Right lobe of liver (tissue), 6 donors: Measurements from ENCODE around the gene MRAP2. TPM values are rescaled to one million over a fixed set of nuclear protein-coding genes. Genes with fewer than 3 reads are reported as not detected.
"Not testable (repeated sequence)": the region's sequence is repeated elsewhere in the genome, so short reads cannot be mapped to it uniquely, and the experiment has no call there.

Experiments
- ATAC-seq, 4 donors: fragments of 200-7000 bp; cut with Tn5 transposase; one replicate each; pipeline ENCODE4 v1.9.1; 2020; ENCODE audit warnings: mild to moderate bottlenecking in 4 of 4, moderate library complexity in 4 of 4
- DNase-seq, 3 donors: peaks; one replicate each; pipeline ENCODE4 v3.0.0-alpha.2; 2020
- H3K27ac ChIP-seq, 3 donors: fragments of 200-600 bp; one replicate each; pipeline ENCODE4 v1.8.0; 2022
- H3K27me3 ChIP-seq, 2 donors: fragments of 200-600 bp; one replicate each; pipeline ENCODE4 v1.8.0; 2022
- H3K36me3 ChIP-seq, 4 donors: fragments of 200-600 bp; sonication (generic) in 1 of 4; one replicate each; pipeline versions ENCODE4 v1.5.1 to v1.8.0; 2017 to 2022; ENCODE audit warnings: control low read depth in 1 of 4
- H3K4me1 ChIP-seq, 4 donors: fragments of 200-600 bp; sonication (generic) in 1 of 4; one replicate each; pipeline versions ENCODE4 v1.5.1 to v1.8.0; 2017 to 2022; ENCODE audit warnings: control low read depth in 1 of 4
- H3K4me3 ChIP-seq, 3 donors: fragments of 200-600 bp; one replicate each; pipeline ENCODE4 v1.8.0; 2022
- H3K9me3 ChIP-seq, 4 donors: fragments of 200-600 bp; sonication (generic) in 1 of 4; one replicate each; pipeline versions ENCODE4 v1.5.1 to v1.8.0; 2017 to 2022; ENCODE audit warnings: control low read depth in 1 of 4
- CTCF ChIP-seq, 4 donors: fragments of 200-600 bp in 3 of 4; fragments of 450-650 bp in 1 of 4; IDR thresholded peaks; one replicate each; pipeline versions ENCODE4 v1.5.1 to v1.8.0; 2016 to 2022; ENCODE audit warnings: antibody characterized with exemption in 4 of 4, mild to moderate bottlenecking in 2 of 4
- POLR2A ChIP-seq: fragments of 450-650 bp; IDR thresholded peaks from one replicate; pipeline ENCODE4 v1.6.1; 2017; ENCODE audit warnings: antibody characterized with exemption, mild to moderate bottlenecking
- WGBS: methylation state at CpG from one replicate; pipeline ENCODE4 v1.1.6; 2018; ENCODE audit warnings: low coverage, low lambda C conversion rate; ENCODE audit not compliant: insufficient coverage; ENCODE audit errors: missing lambda C conversion rate; 5-methylcytosine and 5-hydroxymethylcytosine counted together
- intact Hi-C, 2 donors: fragments of 100-400 bp; cut with DNase I; formaldehyde crosslinking; loops; one replicate each; pipeline versions ENCODE4 v1.11.2 to v1.14.1; 2022
- total RNA-seq, 6 experiments: library from RNA; depleted of rRNA in 2 of 6; stranded (reverse); fragments of >200 nt in 2 of 6; fragmentation: NEBNext Ultra II Directional in 3 of 6; extraction: Animal tissue kit (Norgen Biotek cat#: 25700) in 3 of 6; gene quantifications; one replicate each; pipeline versions ENCODE4 v1.1.0 to v1.2.4, GENCODE V29; 2016 to 2023
- donor health status: DM: no; HTN: yes; CAD: no.
- donor health status: DM: no; HTN: no; CAD: no.
- donor health status: DM: no; HTN: no; CAD: no.
- donor health status: DM: no; HTN: yes; CAD: no.
- donor health status: DM: no; HTN: yes; CAD: no.

MRAP2 gene
- total RNA-seq, 6 experiments from 2014 or later, result 0.12 to 0.35 (median 0.12) TPM; not detected in 3

- Histone ChIP-seq H3K4me3 (no peak overlapping the region), H3K9me3 (no peaks in the 10 kb centered on the region), H3K36me3 (no peaks in the 10 kb centered on the region), H3K27me3 (no peaks in the 10 kb centered on the region), H3K27ac (no peak overlapping the region), H3K4me1 (no peaks in the 10 kb centered on the region)
- DNase-seq (no peak), ATAC-seq (peak in 2 of 4 donors; percentile 64 to 75)
- WGBS, result 63% methylated on average over 2 of the region's 2 CpGs
- TF ChIP-seq CTCF (IDR thresholded peaks at IDR 0.05), result no peak
- no peak for TF ChIP-seq POLR2A
- intact Hi-C loops, result no loop called here
Observed at GRCh38 chr6:84021625-84022024, 11.9 kb upstream of the MRAP2 start.

- no peak overlapping the region for H3K27ac ChIP-seq
- 53% methylated on average over 5 of the region's 5 CpGs for WGBS
- ATAC-seq, result no peak
Observed at GRCh38 chr6:84026721-84027164, 6.8 kb upstream of the MRAP2 start.

GRCh38 chr6:84027340-84028181 is 6.0 kb upstream of the MRAP2 start:
- Histone ChIP-seq H3K4me3 (no peak overlapping the region), H3K27ac (no peak overlapping the region), H3K9me3 (no peaks in the 10 kb centered on the region), H3K36me3 (no peaks in the 10 kb centered on the region), H3K4me1 (no peaks in the 10 kb centered on the region), H3K27me3 (no peaks in the 10 kb centered on the region)
- intact Hi-C loops, result no loop called here
- ATAC-seq (peak in 2 of 4 donors; percentile 43 to 55), DNase-seq (no peak)
- TF ChIP-seq POLR2A (no peak), CTCF (IDR thresholded peaks at IDR 0.05) (no peak)
- 48% methylated on average over 5 of the region's 5 CpGs for WGBS

More at GRCh38 chr6:84026721-84027164, 6.8 kb upstream of the MRAP2 start:
- Histone ChIP-seq H3K9me3 (no peaks in the 10 kb centered on the region), H3K4me1 (no peaks in the 10 kb centered on the region), H3K27me3 (no peaks in the 10 kb centered on the region), H3K4me3 (no peak overlapping the region), H3K36me3 (no peaks in the 10 kb centered on the region)
- DNase-seq, result no peak
- intact Hi-C loops, result no loop called here
- no peak for TF ChIP-seq CTCF (IDR thresholded peaks at IDR 0.05)
- no peak for TF ChIP-seq POLR2A

DNA sequence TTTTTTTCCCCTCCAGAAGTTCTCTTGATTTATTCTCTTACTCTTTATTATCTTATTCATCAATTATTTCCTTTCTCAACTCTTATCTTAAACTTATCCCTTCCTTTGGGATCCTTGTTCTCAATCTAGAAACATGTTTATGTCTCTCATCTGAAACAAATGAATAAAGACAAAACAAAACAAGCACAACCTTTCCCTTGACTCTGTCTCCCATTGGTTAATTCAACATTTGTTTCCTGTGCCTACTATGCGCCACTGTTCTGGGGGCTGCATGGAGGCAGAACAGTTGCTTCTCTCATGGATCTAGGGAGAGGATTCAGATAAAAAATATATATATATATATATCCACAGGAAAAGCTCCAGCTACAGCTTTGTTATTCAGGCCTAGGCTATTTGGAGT is 5.2 kb upstream of the MRAP2 start:
- no peak for DNase-seq
- H3K27ac ChIP-seq, result no peak overlapping the region

DNA sequence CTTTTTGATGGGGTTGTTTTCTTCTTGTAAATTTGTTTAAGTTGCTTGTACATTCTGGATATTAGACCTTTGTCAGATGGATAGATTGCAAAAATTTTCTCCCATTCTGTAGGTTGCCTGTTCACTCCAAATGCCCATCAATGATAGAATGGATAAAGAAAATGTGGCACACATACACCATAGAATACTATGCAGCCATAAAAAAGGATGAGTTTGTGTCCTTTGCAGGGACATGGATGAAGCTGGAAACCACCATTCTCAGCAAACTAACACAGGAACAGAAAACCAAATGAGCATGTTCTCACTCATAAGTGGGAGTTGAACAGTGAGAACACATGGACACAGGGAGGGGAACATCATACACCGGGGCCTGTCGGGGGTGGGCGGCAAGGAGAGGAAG is 1.6 kb upstream of the MRAP2 start:
- H3K4me3 ChIP-seq, ATAC-seq, DNase-seq, H3K36me3 ChIP-seq, intact Hi-C loops, H3K27ac ChIP-seq, H3K4me1 ChIP-seq, H3K27me3 ChIP-seq, H3K9me3 ChIP-seq: not testable (repeated sequence)
- no CpG with 5 or more reads among the region's 3 CpGs for WGBS

More for the DNA sequence above, 5.2 kb upstream of the MRAP2 start:
- Histone ChIP-seq H3K36me3 (no peaks in the 10 kb centered on the region), H3K4me1 (no peaks in the 10 kb centered on the region), H3K9me3 (no peaks in the 10 kb centered on the region), H3K4me3 (no peak overlapping the region), H3K27me3 (no peaks in the 10 kb centered on the region)
- intact Hi-C loops, result no loop called here
- no peak for ATAC-seq
- 83% methylated on average over 1 of the region's 1 CpG for WGBS
- no peak for TF ChIP-seq CTCF (IDR thresholded peaks at IDR 0.05)
